GM18499 (cell line): ENCODE measurements around the gene FNDC1.

ENCODE experiments used
- ATAC-seq: cut with Tn5 transposase; IDR thresholded peaks from one replicate; pipeline ENCODE4 v1.9.1; 2021; ENCODE audit warnings: moderate number of reproducible peaks; ENCODE audit not compliant: insufficient read depth, unreplicated experiment

FNDC1 gene

DNA sequence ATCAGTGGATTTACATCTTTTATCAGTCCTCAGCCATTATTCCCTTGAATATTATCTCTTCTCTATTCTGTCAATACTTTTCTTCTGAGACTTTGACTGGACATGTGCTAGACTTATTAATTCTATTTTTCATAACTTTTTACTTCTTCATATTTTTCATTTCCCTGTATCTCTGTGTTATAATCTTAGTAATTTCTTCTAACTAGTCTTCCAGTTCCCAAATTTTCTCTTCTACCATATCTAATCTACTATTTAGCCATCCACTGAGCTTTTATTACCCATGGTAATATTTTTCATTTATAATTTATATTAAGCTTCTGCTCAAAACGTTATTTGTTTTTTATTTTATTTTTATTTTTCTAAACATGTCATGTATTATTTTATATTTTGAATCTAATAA, 13.1 kb upstream of the FNDC1 start:
- ATAC-seq, result no peak

DNA sequence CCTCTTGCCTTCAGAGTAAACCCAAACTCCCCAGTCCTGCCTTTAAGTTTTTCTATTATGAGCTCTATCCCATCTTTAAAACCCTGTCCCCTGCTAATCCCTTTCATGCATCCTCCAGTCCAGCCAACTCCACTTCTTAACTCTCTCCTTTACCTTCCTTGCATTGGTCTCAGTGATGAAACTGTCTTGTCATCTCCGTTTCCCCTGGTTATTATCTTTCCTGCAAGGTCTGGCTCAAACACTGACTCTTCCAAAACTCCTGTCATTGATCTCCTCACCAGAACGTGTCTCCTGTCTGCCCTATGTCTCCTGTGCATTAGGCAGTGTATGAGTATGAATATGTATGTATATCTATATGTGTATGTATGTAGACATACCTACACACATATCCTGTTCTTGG, 11.8 kb upstream of the FNDC1 start:
- no peak for ATAC-seq

- ATAC-seq, result no peak
Measured at GRCh38 chr6:159161839-159162238, 7.4 kb upstream of the FNDC1 start.

DNA sequence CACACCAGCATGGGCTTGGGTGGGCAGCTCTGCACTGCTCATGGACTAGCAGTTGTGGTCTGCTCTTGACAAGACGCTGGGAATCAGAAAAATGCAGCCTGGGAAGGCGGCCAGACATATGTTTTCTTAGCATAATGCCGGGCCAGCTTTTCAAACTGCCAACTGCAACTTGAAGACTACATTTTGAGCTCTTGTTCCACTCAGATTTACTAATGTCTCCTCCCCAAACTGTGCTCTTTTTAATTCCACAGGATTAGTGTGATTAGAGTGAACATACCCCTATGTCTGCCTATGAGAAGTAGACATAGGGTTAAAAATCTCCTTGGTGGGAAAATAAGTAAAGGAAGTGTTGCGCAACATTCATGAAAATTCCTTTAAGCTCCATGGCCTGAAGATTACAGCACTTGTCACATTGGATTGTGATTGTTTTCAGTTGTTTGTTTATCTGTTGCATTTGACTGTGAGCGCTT, 5.3 kb upstream of the FNDC1 start:
- ATAC-seq, result no peak

- no peak for ATAC-seq
Measured at GRCh38 chr6:159168536-159169192, 536 bp upstream of the FNDC1 start.

DNA sequence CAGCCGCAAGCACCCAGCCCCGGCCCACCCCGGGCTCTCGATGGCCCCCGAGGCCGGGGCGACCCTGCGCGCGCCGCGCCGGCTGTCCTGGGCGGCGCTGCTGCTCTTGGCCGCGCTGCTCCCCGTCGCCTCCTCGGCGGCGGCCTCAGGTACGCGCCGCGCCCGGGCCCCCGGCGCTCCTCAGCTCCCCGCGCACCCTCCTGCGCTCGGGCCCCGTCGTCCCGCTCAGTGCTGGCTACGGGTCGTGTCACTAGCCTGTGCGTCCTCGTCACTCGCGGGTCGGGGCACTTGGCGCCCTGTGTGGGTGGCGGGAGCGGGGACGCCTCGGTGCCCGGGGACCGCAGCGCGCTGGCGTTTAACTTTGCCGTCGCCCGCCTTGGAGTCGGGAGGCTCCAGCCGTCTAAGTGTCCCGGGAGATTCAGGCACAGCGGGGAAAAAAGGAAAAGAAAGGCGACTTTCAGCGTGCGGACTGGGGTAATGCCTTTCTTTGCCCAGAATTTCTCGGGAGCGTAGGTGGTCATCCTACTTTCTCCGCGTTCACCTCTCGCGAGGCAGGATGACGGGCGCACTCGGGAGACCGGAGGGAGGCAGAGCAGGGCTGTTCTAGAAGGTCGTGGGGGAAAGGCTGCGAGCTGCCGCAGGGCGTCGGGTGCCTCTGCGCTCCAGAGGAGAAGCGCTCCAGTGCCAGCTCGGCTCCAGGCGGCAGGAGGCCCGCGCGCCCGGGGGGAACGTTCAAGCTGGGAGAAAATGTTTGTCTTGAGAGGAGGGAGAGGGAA, 545 bp downstream of the FNDC1 start:
- ATAC-seq, result no peak

GRCh38 chr6:159170333-159170672, 1.1 kb downstream of the FNDC1 start:
- ATAC-seq, result no peak

DNA sequence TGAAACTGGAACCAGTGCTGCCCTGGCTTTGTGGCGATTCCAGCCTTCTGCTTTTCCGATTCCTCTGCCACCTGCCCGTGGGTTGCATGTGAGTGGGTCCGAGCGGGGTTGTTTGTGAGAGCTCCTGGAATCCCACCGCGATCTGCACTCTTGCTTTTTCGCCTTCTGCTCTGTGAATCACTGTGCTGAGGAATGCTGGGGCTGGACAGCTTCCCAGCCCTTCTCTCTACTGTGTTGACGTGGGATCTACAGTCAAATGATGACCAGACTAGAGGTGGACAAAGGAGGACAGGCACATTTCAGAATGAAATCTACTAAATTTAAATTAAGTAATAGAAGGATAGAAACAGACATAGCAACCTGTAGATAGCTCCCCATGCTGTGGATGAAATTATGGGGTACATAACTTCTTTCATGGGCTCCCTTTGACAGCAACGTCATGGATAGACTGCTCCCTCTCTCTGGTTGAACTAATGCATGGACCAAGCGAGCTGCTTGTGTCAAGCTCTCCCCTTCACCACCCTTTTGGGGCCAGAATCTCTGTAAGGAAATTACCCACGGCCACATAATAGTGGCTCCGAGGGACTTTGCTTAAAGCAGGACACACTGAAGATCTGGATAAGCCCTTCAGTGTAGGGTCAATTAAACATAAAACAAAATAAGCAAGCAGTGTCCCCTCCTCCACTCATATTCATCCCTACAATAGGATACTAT, 2.0 kb downstream of the FNDC1 start:
- no peak for ATAC-seq

- no peak for ATAC-seq
Measured at GRCh38 chr6:159172091-159172491, 2.9 kb downstream of the FNDC1 start.

DNA sequence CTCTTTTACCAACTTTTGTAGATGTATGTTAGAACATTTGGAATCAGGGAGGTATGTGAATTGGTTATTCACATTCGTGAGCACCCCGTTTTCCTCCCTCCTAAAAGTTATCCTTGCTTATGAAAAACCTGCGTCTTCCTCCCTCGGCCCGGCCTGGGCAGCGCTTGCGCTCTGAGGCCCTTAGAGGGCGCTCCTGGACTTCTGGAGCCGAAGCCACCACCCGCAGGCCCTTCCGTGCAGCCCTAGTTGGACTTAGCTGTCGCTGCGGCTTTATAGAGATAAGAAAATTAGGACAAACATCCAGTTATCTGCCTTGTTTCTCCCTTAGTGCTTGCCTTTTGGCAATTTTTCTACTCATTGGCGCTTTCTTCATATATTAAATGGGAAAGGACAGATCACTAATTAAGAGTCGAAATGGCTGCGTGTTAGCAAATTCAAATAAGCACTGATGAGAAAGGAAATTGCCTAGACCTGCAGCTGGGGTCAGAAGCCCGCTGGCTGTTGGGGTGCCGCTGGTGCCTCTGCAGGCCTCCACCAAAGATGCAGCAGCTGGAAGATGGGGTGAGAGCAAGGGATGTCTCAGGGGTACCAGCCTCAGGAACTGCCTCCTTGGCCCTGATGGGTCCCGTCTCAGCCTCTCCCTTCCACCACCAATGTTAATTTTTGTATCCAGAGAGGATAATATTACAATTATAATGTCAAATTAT, 5.2 kb downstream of the FNDC1 start:
- ATAC-seq, result no peak

DNA sequence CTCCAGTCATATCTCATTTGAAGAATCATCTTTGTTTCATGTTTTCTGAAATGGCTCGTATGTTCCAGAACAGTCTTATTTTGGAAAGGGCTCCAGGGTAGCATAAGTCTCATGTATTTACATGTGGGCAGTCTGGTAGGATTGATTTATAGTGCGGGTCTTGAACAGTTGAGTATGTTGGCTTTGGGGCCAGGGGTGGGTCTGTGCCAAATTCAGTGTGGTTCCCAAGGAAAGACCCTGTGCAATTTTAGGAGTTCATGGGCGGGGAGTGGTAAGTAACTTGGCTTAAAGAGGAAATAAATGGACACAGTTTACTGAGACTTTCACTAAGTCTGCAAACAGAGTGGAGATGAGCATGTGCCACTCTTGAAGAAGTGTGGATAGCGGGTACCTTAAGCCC, 7.7 kb downstream of the FNDC1 start:
- no peak for ATAC-seq

GRCh38 chr6:159178847-159179246, 9.6 kb downstream of the FNDC1 start:
- no peak for ATAC-seq

- no peak for ATAC-seq
Measured at GRCh38 chr6:159180001-159180400, 10.8 kb downstream of the FNDC1 start.

GRCh38 chr6:159181914-159182313, 12.7 kb downstream of the FNDC1 start:
- no peak for ATAC-seq

- no peak for ATAC-seq
Measured at GRCh38 chr6:159184559-159184958, 15.4 kb downstream of the FNDC1 start.

DNA sequence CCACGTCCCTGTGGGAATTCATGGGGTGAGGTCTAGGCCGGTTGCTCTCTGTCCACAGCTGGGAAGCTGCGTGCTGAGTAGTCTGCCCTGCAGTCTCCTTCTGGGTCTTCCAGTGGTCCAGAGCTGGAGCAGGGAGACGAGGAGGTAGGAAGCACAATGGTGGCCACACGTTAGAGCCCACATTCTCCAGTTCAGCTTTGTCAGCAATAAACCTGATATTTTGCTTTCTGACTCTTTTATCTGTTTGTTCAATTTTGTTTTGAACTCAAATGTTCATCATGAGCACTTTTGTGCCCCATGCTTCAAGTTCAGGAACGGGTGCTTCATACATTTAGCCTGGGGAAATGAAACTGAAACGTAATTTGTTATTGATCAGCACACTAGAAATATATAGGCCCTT, 21.3 kb downstream of the FNDC1 start:
- no peak for ATAC-seq

- no peak for ATAC-seq
Measured at GRCh38 chr6:159193923-159194322, 24.7 kb downstream of the FNDC1 start.

DNA sequence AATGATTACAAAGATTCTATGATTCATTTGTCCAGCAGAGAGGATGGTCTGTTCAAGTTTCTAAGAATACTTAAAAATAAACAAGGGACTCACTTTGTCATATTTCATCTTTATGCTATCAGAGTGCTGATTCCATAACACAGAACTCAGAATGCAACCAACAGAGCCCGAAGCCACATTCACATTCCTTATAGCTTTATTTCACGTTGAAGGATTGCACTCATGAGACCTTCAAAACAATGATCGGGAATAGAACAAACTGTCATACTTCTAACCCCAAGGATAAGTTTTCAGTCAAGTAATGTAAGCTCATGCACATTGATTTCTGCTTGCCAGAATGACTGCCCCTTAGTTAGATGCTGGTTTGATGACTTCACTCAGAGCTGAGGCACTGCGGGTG, 25.2 kb downstream of the FNDC1 start:
- no peak for ATAC-seq

- no peak for ATAC-seq
Measured at GRCh38 chr6:159196430-159196975, 27.3 kb downstream of the FNDC1 start.

DNA sequence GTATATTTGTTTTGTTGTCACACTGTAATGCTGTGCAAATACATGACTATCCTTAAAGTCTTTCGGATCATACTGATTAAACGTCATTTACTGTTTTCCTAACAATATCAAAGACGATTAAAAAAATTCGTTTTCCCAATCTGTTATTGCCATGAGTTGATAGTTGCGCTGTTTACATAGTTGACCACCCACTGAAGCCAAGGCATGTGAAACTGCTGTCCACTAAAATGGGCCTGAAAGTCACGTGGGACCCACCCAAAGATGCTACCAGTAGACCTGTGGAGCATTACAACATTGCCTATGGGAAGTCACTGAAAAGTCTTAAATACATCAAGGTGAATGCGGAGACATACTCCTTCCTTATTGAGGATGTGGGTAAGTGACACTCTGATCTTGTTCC, 28.1 kb downstream of the FNDC1 start:
- ATAC-seq, result no peak

- no peak for ATAC-seq
Measured at GRCh38 chr6:159201336-159201735, 32.1 kb downstream of the FNDC1 start.
